Left lung (tissue), 10 donors: ENCODE data around the gene OTOA. TPM values are rescaled to one million over a fixed set of nuclear protein-coding genes. Genes with fewer than 3 reads are reported as not detected.
"Not testable (repeated sequence)": the region's sequence is repeated elsewhere in the genome, so short reads cannot be mapped to it uniquely, and the experiment has no call there.

Source experiments
- ATAC-seq: fragments of 200-7000 bp; cut with Tn5 transposase; one replicate; pipeline ENCODE4 v1.9.1; 2020; ENCODE audit warnings: moderate library complexity
- DNase-seq, 4 donors: peaks; one replicate each; pipeline ENCODE4 v3.0.0-alpha.2; 2013 to 2020
- H3K27ac ChIP-seq, 2 donors: fragments of 200-600 bp; sonication (generic) in 1 of 2; one replicate each; pipeline versions ENCODE4 v1.5.0 to v1.8.0; 2020 to 2021
- H3K27me3 ChIP-seq, 2 donors: fragments of 200-600 bp; sonication (generic) in 1 of 2; one replicate each; pipeline versions ENCODE4 v1.5.0 to v1.8.0; 2020 to 2021
- H3K36me3 ChIP-seq, 2 donors: fragments of 200-600 bp; sonication (generic) in 1 of 2; one replicate each; pipeline versions ENCODE4 v1.5.0 to v1.8.0; 2020 to 2021
- H3K4me1 ChIP-seq, 2 donors: fragments of 200-600 bp; one replicate each; pipeline ENCODE4 v1.8.0; 2021
- H3K4me3 ChIP-seq, 2 donors: fragments of 200-600 bp; sonication (generic) in 1 of 2; one replicate each; pipeline versions ENCODE4 v1.5.0 to v1.8.0; 2020 to 2021; ENCODE audit warnings: mild to moderate bottlenecking in 1 of 2
- H3K9me3 ChIP-seq, 2 donors: fragments of 200-600 bp; sonication (generic) in 1 of 2; one replicate each; pipeline versions ENCODE4 v1.5.0 to v1.8.0; 2020 to 2021
- intact Hi-C, 2 donors: fragments of 100-400 bp; cut with DNase I; formaldehyde crosslinking; loops; one replicate each; pipeline versions ENCODE4 v1.11.2 to v1.14.2; 2022
- polyA plus RNA-seq, 6 donors: library from polyadenylated mRNA; unstranded; fragments of 120-200 nt; gene quantifications; one replicate each; pipeline ENCODE4 v1.2.1, GENCODE V29; 2013; ENCODE audit not compliant: insufficient read length in 6 of 6
- total RNA-seq, 2 donors: library from RNA; stranded (reverse); fragmentation: NEBNext Ultra II Directional; extraction: Animal tissue kit (Norgen Biotek cat#: 25700); gene quantifications; one replicate each; pipeline ENCODE4 v1.2.1, GENCODE V29; 2021
- TF ChIP-seq, protein P1 (sequence below), 2 donors: fragments of 200-600 bp; sonication (generic) in 1 of 2; IDR thresholded peaks; one replicate each; pipeline versions ENCODE4 v1.5.0 to v1.8.0; 2021; ENCODE audit warnings: antibody characterized with exemption in 2 of 2
- donor health status: DM: no; HTN: yes; CAD: no.
- donor health status: DM: no; HTN: no; CAD: no.

OTOA gene
- total and polyA plus RNA-seq, 8 donors, result 0.06 to 1.1 (median 0.10) TPM; not detected in 1

DNA sequence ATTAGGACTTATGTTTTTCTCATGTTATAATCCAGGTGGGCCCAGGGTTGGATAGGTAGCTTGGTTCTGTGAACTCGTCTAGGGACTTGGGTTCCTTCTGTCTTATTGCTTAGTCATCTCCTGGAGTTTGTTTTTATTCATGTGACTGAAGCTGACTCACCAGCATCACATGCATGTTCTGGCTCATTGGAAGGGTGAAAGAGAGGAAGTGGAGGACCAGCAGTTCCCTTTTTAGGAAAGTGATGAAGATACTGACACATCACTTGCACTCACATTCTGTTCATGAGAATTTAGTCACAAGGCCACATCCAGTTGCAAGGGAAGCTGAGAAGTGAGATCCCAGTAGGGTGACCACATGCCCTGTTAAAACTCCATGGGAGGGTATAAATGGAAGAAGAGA, 126.7 kb downstream of the OTOA start:
- ATAC-seq, result peak; percentile 79
- H3K4me1 ChIP-seq, H3K4me3 ChIP-seq, DNase-seq, H3K36me3 ChIP-seq, H3K27me3 ChIP-seq, H3K9me3 ChIP-seq, H3K27ac ChIP-seq, intact Hi-C loops: not testable (repeated sequence)

DNA sequence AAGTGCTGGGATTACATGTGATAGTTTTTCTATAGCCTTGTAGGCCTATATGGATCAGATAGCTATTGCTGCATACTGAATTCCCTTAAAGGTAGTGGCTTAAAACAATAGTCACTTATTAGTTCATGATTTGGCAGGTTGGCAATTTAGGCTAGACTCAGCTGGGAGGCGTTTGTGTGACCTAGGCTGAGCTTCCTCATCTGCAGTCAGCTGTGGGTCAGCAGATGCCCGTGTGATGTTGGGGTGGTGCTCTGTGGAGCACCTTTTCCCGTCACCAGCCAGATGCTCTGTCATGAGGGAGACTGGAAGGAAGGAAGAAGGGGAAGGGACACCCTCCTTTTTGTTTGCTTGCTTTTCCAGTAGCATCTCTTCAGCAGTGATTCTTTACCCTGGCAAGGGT, 129.5 kb downstream of the OTOA start:
- H3K4me3 ChIP-seq, H3K27ac ChIP-seq, H3K36me3 ChIP-seq, H3K27me3 ChIP-seq, H3K9me3 ChIP-seq, intact Hi-C loops, H3K4me1 ChIP-seq: not testable (repeated sequence)
- peak in 1 of 4 donors; percentile 50 for DNase-seq
- peak; percentile 72 for ATAC-seq

DNA sequence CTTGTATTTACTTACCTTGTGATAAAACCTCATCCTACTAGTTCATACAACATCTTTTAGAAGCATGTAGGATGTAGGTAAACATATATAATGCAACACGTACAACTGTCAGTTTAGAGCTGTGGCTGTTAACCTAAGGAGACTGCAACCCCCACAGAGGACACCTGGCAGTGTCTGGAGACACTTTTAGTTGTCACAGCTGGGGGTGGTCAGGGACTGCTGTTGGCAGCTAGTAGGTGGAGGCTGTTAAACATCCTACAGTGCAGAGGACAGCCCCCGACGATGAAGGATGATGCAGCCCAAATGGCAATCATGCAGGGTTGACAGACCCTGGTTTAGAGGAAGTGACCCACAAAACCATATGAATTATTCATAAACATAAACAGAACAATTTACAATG, 134.8 kb downstream of the OTOA start:
- H3K27me3 ChIP-seq, DNase-seq, H3K4me3 ChIP-seq, H3K4me1 ChIP-seq, intact Hi-C loops, H3K27ac ChIP-seq, H3K9me3 ChIP-seq, ATAC-seq, H3K36me3 ChIP-seq: not testable (repeated sequence)

DNA sequence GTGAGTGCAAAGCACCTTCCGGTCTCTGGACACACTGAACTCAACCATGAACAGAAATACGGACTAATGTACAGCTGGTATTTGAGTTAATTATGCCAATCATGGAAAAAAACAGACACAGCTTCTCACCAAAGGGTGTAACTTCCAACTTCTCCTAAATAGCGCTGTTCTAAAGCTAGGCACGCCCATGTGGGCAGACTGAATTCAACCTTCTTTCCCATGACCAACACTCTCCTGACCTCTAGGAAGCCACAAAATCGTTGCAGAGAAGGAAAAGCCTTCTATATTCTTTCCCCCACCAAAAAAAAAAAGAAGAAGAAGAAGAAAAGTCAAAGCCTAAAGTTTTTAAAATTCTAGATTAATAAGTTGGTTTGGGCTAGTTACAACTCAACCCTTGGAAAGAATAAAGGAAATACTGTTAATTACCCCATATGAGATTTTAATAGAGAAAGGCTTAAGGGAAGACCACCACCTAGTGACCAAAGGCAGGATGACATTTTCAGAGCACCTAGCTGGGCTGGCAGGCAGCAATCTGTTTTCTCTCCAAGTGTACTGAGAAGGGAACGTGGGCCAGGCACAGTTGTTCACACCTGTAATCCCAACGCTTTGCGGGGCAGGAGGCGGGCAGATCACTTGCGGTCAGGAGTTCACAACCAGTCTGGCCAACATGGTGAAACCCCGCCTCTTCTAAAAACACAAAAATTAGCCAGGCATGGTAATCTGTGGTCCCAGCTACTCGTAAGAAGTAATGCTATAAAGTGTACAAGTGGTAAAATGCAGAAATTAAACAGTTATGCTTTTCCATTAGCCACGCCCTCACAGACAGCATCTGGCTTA, 138.0 kb downstream of the OTOA start:
- ATAC-seq (peak; percentile 84), DNase-seq (peak in 1 of 4 donors; percentile 11)
- TF ChIP-seq, protein P1, sequence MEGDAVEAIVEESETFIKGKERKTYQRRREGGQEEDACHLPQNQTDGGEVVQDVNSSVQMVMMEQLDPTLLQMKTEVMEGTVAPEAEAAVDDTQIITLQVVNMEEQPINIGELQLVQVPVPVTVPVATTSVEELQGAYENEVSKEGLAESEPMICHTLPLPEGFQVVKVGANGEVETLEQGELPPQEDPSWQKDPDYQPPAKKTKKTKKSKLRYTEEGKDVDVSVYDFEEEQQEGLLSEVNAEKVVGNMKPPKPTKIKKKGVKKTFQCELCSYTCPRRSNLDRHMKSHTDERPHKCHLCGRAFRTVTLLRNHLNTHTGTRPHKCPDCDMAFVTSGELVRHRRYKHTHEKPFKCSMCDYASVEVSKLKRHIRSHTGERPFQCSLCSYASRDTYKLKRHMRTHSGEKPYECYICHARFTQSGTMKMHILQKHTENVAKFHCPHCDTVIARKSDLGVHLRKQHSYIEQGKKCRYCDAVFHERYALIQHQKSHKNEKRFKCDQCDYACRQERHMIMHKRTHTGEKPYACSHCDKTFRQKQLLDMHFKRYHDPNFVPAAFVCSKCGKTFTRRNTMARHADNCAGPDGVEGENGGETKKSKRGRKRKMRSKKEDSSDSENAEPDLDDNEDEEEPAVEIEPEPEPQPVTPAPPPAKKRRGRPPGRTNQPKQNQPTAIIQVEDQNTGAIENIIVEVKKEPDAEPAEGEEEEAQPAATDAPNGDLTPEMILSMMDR (IDR thresholded peaks at IDR 0.05), result peak; percentile 17 to 46
- H3K4me1 ChIP-seq, H3K27me3 ChIP-seq, H3K9me3 ChIP-seq, H3K4me3 ChIP-seq, intact Hi-C loops: not testable (repeated sequence)
- peaks cover 0 to 14% of the 10 kb centered on the region in 2 donors for H3K36me3 ChIP-seq
- peak overlapping the region in 1 of 2 donors; percentile 31 for H3K27ac ChIP-seq

DNA sequence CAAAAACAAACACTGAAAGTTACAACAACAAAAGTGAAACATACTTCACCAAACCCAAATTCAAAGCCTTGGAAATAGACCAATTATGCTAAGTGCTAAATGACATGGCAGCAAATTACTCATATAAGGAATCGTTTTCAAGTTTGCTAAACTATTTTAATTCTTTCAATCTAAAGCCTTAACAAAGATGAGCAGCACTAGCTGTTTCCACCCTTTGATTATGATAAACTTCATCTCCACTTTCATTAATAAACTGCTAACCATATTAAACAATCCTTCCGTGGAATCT, 138.6 kb downstream of the OTOA start:
- intact Hi-C loops, DNase-seq, H3K4me3 ChIP-seq, H3K4me1 ChIP-seq, H3K9me3 ChIP-seq, H3K27me3 ChIP-seq, ATAC-seq: not testable (repeated sequence)
- H3K27ac ChIP-seq, result peak overlapping the region in 1 of 2 donors; percentile 31
- H3K36me3 ChIP-seq, result peaks cover 0 to 14% of the 10 kb centered on the region in 2 donors

Other genes starting within 250 kb of the OTOA start
- 10 to 100 TPM; 93.7 to 99.3 TPM for gene METTL9, start 64.4 kb upstream of the OTOA start, total RNA-seq
- 100 to 1,000 TPM; 148 to 169 (median 163) TPM for gene METTL9, start 64.4 kb upstream of the OTOA start, polyA plus RNA-seq
- gene IGSF6, start 11.4 kb upstream of the OTOA start, total RNA-seq, result 10 to 100 TPM; 50.7 to 65.4 TPM
- 1 to 10 TPM; 5.2 to 7.2 (median 6.2) TPM for gene IGSF6, start 11.4 kb upstream of the OTOA start, polyA plus RNA-seq
- 100 to 1,000 TPM in 1 of 2 donors, 10 to 100 TPM in 1; 86.3 to 203 TPM for gene NPIPB4, start 193.8 kb downstream of the OTOA start, total RNA-seq
- gene NPIPB4, start 193.8 kb downstream of the OTOA start, polyA plus RNA-seq, result 100 to 1,000 TPM; 160 to 253 (median 192) TPM